NCI-H524 treated with DMSO at 0.1 percent for 48 hours (cell line): Measurements from ENCODE around the gene OR51V1.
"Not testable (repeated sequence)": the region's sequence is repeated elsewhere in the genome, so short reads cannot be mapped to it uniquely, and the experiment has no call there.

Experiments
- DNase-seq: peaks from one replicate; lab custom pipeline; 2025; lab: John Stamatoyannopoulos, UW

OR51V1 gene

GRCh38 chr11:5200582-5200981, at the start of gene OR51V1:
TSS of gene OR51V1 (minus strand) at chr11:5200682. CDS start at chr11:5200682, 0 bp downstream.
- DNase-seq = no peak

- not testable (repeated sequence) for DNase-seq
Observed at GRCh38 chr11:5249807-5250396, 49.4 kb upstream of the OR51V1 start, which contains the start of gene HBG1. TSS of gene HBG1 (minus strand) at chr11:5249857. CDS start at chr11:5249804, 53 bp downstream.

- not testable (repeated sequence) for DNase-seq
Observed at GRCh38 chr11:5248498-5248897, 48.0 kb upstream of the OR51V1 start.

- no peak for DNase-seq
Observed at GRCh38 chr11:5247472-5248192, 47.1 kb upstream of the OR51V1 start.

- DNase-seq = no peak
Observed at GRCh38 chr11:5246772-5247471, 46.4 kb upstream of the OR51V1 start.

- no peak for DNase-seq
Observed at GRCh38 chr11:5245155-5245554, 44.7 kb upstream of the OR51V1 start.

- DNase-seq = no peak
Observed at GRCh38 chr11:5243816-5244180, 43.3 kb upstream of the OR51V1 start.

GRCh38 chr11:5242933-5243815, 42.7 kb upstream of the OR51V1 start:
- DNase-seq = no peak

GRCh38 chr11:5242208-5242607, 41.7 kb upstream of the OR51V1 start:
- no peak for DNase-seq

- DNase-seq = no peak
Observed at GRCh38 chr11:5241458-5241857, 41.0 kb upstream of the OR51V1 start.

GRCh38 chr11:5240458-5240857, 40.0 kb upstream of the OR51V1 start:
- DNase-seq = no peak

GRCh38 chr11:5240056-5240455, 39.6 kb upstream of the OR51V1 start:
- DNase-seq = no peak

GRCh38 chr11:5239046-5239445, 38.6 kb upstream of the OR51V1 start:
- no peak for DNase-seq

- no peak for DNase-seq
Observed at GRCh38 chr11:5238486-5238885, 38.0 kb upstream of the OR51V1 start.

- no peak for DNase-seq
Observed at GRCh38 chr11:5237420-5237819, 36.9 kb upstream of the OR51V1 start.

GRCh38 chr11:5235364-5236095, 35.0 kb upstream of the OR51V1 start:
- DNase-seq = no peak

GRCh38 chr11:5234381-5234834, 33.9 kb upstream of the OR51V1 start, which contains the start of gene HBD:
TSS of gene HBD (minus strand) at chr11:5234483. CDS start at chr11:5234433, 50 bp downstream.
- DNase-seq = no peak

GRCh38 chr11:5233307-5233706, 32.8 kb upstream of the OR51V1 start:
- DNase-seq = no peak

GRCh38 chr11:5232821-5233220, 32.3 kb upstream of the OR51V1 start:
- DNase-seq = no peak

- DNase-seq = no peak
Observed at GRCh38 chr11:5232176-5232575, 31.7 kb upstream of the OR51V1 start.

- no peak for DNase-seq
Observed at GRCh38 chr11:5231111-5231510, 30.6 kb upstream of the OR51V1 start.
